Gastrocnemius medialis (tissue), 4 donors: Measurements from ENCODE around the gene CD38.

Experiments used
- CTCF ChIP-seq, 5 experiments: fragments of 450-650 bp in 3 of 5; fragments of 200-600 bp in 2 of 5; sonication (generic) in 2 of 5; IDR thresholded peaks in 4 of 5; conservative IDR thresholded peaks in 1 of 5; 1 replicate in 4 of 5; 2 replicates in 1 of 5; pipeline ENCODE4 v1.5.1; 2016 to 2019; ENCODE audit warnings: antibody characterized with exemption in 5 of 5, mild to moderate bottlenecking in 3 of 5, moderate library complexity in 3 of 5
- POLR2A ChIP-seq, 2 donors: fragments of 450-650 bp; IDR thresholded peaks; one replicate each; pipeline ENCODE4 v1.6.1; 2017; ENCODE audit warnings: antibody characterized with exemption in 2 of 2, mild to moderate bottlenecking in 2 of 2, moderate library complexity in 2 of 2

GRCh38 chr4:15746110-15746509 is 32.0 kb upstream of the CD38 start:
- no peak for TF ChIP-seq CTCF (IDR thresholded peaks at IDR 0.05 in 4 of 5, conservative IDR thresholded peaks at IDR 0.05 in 1 of 5)
- no peak for TF ChIP-seq POLR2A (IDR thresholded peaks at IDR 0.05)
